Measurements from ENCODE around the gene ZBTB22. TPM values are rescaled to one million over a fixed set of nuclear protein-coding genes. Genes with fewer than 3 reads are reported as not detected.

ZBTB22 gene
- total and polyA plus RNA-seq, 4 donors = 1.6 to 7.8 (median 4.7) TPM

- DNase-seq (ENCODE audit: low spot score) = no peak
- Histone ChIP-seq H3K4me1 (ENCODE audit: control insufficient read depth in 4 of 4, insufficient read depth in 4 of 4, low read length in 3 of 4) (peaks cover 0 to 18% (median 9%) of the 10 kb centered on the region in 4 donors), H3K4me3 (ENCODE audit: low read depth in 1 of 3, low read length in 3 of 3) (no peak overlapping the region), H3K36me3 (ENCODE audit: control insufficient read depth in 4 of 4, insufficient read depth in 3 of 4, low read depth in 1 of 4, low read length in 3 of 4) (peaks cover 0 to 49% (median 15%) of the 10 kb centered on the region in 4 donors), H3K9ac (ENCODE audit: low read depth in 1 of 2, low read length in 2 of 2) (no peak overlapping the region), H3K27me3 (ENCODE audit: control insufficient read depth in 4 of 4, insufficient read depth in 4 of 4, low read length in 3 of 4) (no peaks in the 10 kb centered on the region), H3K9me3 (ENCODE audit: control insufficient read depth in 4 of 4, low read length in 3 of 4) (no peaks in the 10 kb centered on the region), H3K27ac (ENCODE audit: low read depth in 1 of 2, low read length in 2 of 2) (no peak overlapping the region)
- TF ChIP-seq RXRA (IDR thresholded peaks at IDR 0.05) = no peak
- no peak for TF ChIP-seq ATF3 (IDR thresholded peaks at IDR 0.05)
- TF ChIP-seq RAD21 (IDR thresholded peaks at IDR 0.05) = no peak
- TF ChIP-seq GABPA (IDR thresholded peaks at IDR 0.05 in 1 of 2, conservative IDR thresholded peaks at IDR 0.05 in 1 of 2) = no peak
- TF ChIP-seq NR2F2 (IDR thresholded peaks at IDR 0.05) = no peak
- TF ChIP-seq JUND (IDR thresholded peaks at IDR 0.05) = no peak
- TF ChIP-seq TAF1 (conservative IDR thresholded peaks at IDR 0.05) = no peak
- TF ChIP-seq ZBTB33 (IDR thresholded peaks at IDR 0.05) = no peak
- WGBS = 93% methylated on average over 6 of the region's 6 CpGs
These were observed 37.0 kb downstream of the ZBTB22 start for GRCh38 chr6:33280539-33280938.

GRCh38 chr6:33279971-33280511, 37.5 kb downstream of the ZBTB22 start:
- Histone ChIP-seq H3K27me3 (ENCODE audit: control insufficient read depth in 4 of 4, insufficient read depth in 4 of 4, low read length in 3 of 4) (no peaks in the 10 kb centered on the region), H3K4me1 (ENCODE audit: control insufficient read depth in 4 of 4, insufficient read depth in 4 of 4, low read length in 3 of 4) (peaks cover 0 to 21% (median 10%) of the 10 kb centered on the region in 4 donors), H3K27ac (ENCODE audit: low read depth in 1 of 2, low read length in 2 of 2) (no peak overlapping the region), H3K9me3 (ENCODE audit: control insufficient read depth in 4 of 4, low read length in 3 of 4) (no peaks in the 10 kb centered on the region), H3K4me3 (ENCODE audit: low read depth in 1 of 3, low read length in 3 of 3) (no peak overlapping the region), H3K36me3 (ENCODE audit: control insufficient read depth in 4 of 4, insufficient read depth in 3 of 4, low read depth in 1 of 4, low read length in 3 of 4) (peaks cover 0 to 51% (median 15%) of the 10 kb centered on the region in 4 donors), H3K9ac (ENCODE audit: low read depth in 1 of 2, low read length in 2 of 2) (no peak overlapping the region)
- TF ChIP-seq GABPA (IDR thresholded peaks at IDR 0.05 in 1 of 2, conservative IDR thresholded peaks at IDR 0.05 in 1 of 2) (no peak), HNF4G (IDR thresholded peaks at IDR 0.05) (no peak), JUND (IDR thresholded peaks at IDR 0.05) (no peak), SP1 (IDR thresholded peaks at IDR 0.05) (no peak), TAF1 (conservative IDR thresholded peaks at IDR 0.05) (no peak), EGR1 (IDR thresholded peaks at IDR 0.05; ENCODE audit: low read depth in 2 of 2) (no peak), FOXA2 (IDR thresholded peaks at IDR 0.05) (no peak), RAD21 (IDR thresholded peaks at IDR 0.05) (peak; percentile 55 to 79), RXRA (IDR thresholded peaks at IDR 0.05) (no peak), ZBTB33 (IDR thresholded peaks at IDR 0.05) (no peak), HNF4A (conservative IDR thresholded peaks at IDR 0.05) (no peak), FOXA1 (IDR thresholded peaks at IDR 0.05) (no peak), CTCF (IDR thresholded peaks at IDR 0.05; ENCODE audit: low read depth, low read length, missing input control) (peak; percentile 45)
- no peak for DNase-seq (ENCODE audit: low spot score)
- 76% methylated on average over 5 of the region's 5 CpGs for WGBS

Data from liver (tissue), 9 donors.